Naive thymus-derived CD4-positive, alpha-beta T cell (primary cell): ENCODE measurements around the gene ALKBH4. TPM values are rescaled to one million over a fixed set of nuclear protein-coding genes. Genes with fewer than 3 reads are reported as not detected.

Experiments
- ATAC-seq: fragments of 150-1000 bp; cut with Tn5 transposase; 2 replicates; pipeline ENCODE4 v1.10.0; 2021; ENCODE audit warnings: mild to moderate bottlenecking, moderate library complexity
- CTCF ChIA-PET: fragments of 350-600 bp; sonication (Branson Sonifier 250); formaldehyde crosslinking; loops from one replicate; lab custom pipeline; 2021; ENCODE audit warnings: antibody characterized with exemption; lab: Charles Lee
- POLR2A ChIA-PET: fragments of 350-600 bp; sonication (Branson Sonifier 250); formaldehyde crosslinking; loops from one replicate; lab custom pipeline; 2021; ENCODE audit warnings: antibody characterized with exemption, inconsistent platforms; lab: Charles Lee
- DNase-seq, 9 donors: peaks; one replicate each; pipeline versions ENCODE4 v3.0.0 to v3.0.0-alpha.2; 2020 to 2022; ENCODE audit warnings: mixed read lengths in 1 of 9
- H3K27ac ChIP-seq: one replicate; pipeline ENCODE4 v1.7.0; 2013; ENCODE audit warnings: mild to moderate bottlenecking, low read depth, low read length, moderate library complexity
- H3K27me3 ChIP-seq, 2 donors: one replicate each; pipeline ENCODE4 v1.7.0; 2013; ENCODE audit warnings: low read length in 2 of 2, mild to moderate bottlenecking in 2 of 2, moderate library complexity in 2 of 2; ENCODE audit not compliant: control insufficient read depth in 2 of 2, insufficient read depth in 2 of 2
- H3K36me3 ChIP-seq, 3 experiments: 1 replicate in 2 of 3; 2 replicates in 1 of 3; pipeline ENCODE4 v1.7.0; 2013; ENCODE audit warnings: low read length in 3 of 3, mild to moderate bottlenecking in 3 of 3, moderate library complexity in 1 of 3; ENCODE audit not compliant: insufficient read depth in 3 of 3, control insufficient read depth in 2 of 3
- H3K4me1 ChIP-seq, 2 donors: one replicate each; pipeline ENCODE4 v1.7.0; 2013; ENCODE audit warnings: low read length in 2 of 2, mild to moderate bottlenecking in 2 of 2, moderate library complexity in 1 of 2; ENCODE audit not compliant: control insufficient read depth in 2 of 2, insufficient read depth in 2 of 2
- H3K4me3 ChIP-seq: 2 replicates; pipeline ENCODE4 v1.7.0; 2013; ENCODE audit warnings: mild to moderate bottlenecking, low read length
- H3K9me3 ChIP-seq, 3 experiments: 1 replicate in 2 of 3; 2 replicates in 1 of 3; pipeline ENCODE4 v1.7.0; 2013; ENCODE audit warnings: low read length in 3 of 3; ENCODE audit not compliant: control insufficient read depth in 2 of 3
- H3K27ac Mint-ChIP-seq, 9 donors: one replicate each; pipeline ENCODE4 v1.8.0; 2020 to 2022; ENCODE audit warnings: mixed read lengths in 9 of 9, mild to moderate bottlenecking in 8 of 9, moderate library complexity in 5 of 9, inconsistent platforms in 2 of 9
- H3K27me3 Mint-ChIP-seq, 5 donors: one replicate each; pipeline ENCODE4 v1.8.0; 2021 to 2022; ENCODE audit warnings: mixed read lengths in 5 of 5, mild to moderate bottlenecking in 1 of 5
- H3K36me3 Mint-ChIP-seq, 5 donors: one replicate each; pipeline ENCODE4 v1.8.0; 2020 to 2022; ENCODE audit warnings: mixed read lengths in 5 of 5, mild to moderate bottlenecking in 3 of 5, inconsistent platforms in 1 of 5
- H3K4me1 Mint-ChIP-seq, 7 donors: one replicate each; pipeline ENCODE4 v1.8.0; 2020 to 2022; ENCODE audit warnings: mixed read lengths in 7 of 7, mild to moderate bottlenecking in 3 of 7, inconsistent platforms in 1 of 7
- H3K4me3 Mint-ChIP-seq, 10 donors: one replicate each; pipeline ENCODE4 v1.8.0; 2020 to 2022; ENCODE audit warnings: mild to moderate bottlenecking in 10 of 10, mixed read lengths in 10 of 10, moderate library complexity in 6 of 10, inconsistent platforms in 2 of 10
- H3K9me3 Mint-ChIP-seq, 11 donors: one replicate each; pipeline ENCODE4 v1.8.0; 2020 to 2022; ENCODE audit warnings: mixed read lengths in 11 of 11, mild to moderate bottlenecking in 4 of 11, inconsistent platforms in 1 of 11, moderate library complexity in 1 of 11
- intact Hi-C, 2 donors: fragments of 100-400 bp; cut with micrococcal nuclease; formaldehyde crosslinking; loops; one replicate each; pipeline ENCODE4 v1.15.1; 2023
- polyA plus RNA-seq, 2 donors: library from polyadenylated mRNA; unstranded; fragments of 300-500 nt; fragmentation: Illumina TruSeq; gene quantifications; one replicate each; pipeline ENCODE4 v1.2.3, GENCODE V29; 2021
- total RNA-seq, 6 experiments: library from RNA in 5 of 6; stranded (reverse) in 5 of 6; gene quantifications; 1 replicate in 5 of 6; 2 replicates in 1 of 6; pipeline ENCODE4 v1.2.3 and lab custom pipeline; 2021 to 2026

The ALKBH4 gene
- total and polyA plus RNA-seq, 7 experiments from 2014 or later: 4.0 to 24.7 (median 11.7) TPM

- intact Hi-C loops: loop anchor here in 1 of 2 donors (1.0 to 2.0 kb wide), 3 partner anchors 19 to 35 kb away; partner anchors contain the start of genes ALKBH4, LRWD1 and PRKRIP1
- peaks cover 0 to 24% (median 0%) of the 10 kb centered on the region in 5 donors for H3K36me3 Mint-ChIP-seq
- Histone ChIP-seq H3K27ac (peak overlapping the region; percentile 96), H3K4me1 (peaks cover 49 to 72% of the 10 kb centered on the region in 2 donors), H3K4me3 (peak overlapping the region; percentile 30), H3K36me3 (peaks cover 0 to 4% (median 0%) of the 10 kb centered on the region in 3 experiments), H3K9me3 (no peaks in the 10 kb centered on the region), H3K27me3 (no peaks in the 10 kb centered on the region)
- peaks cover 42 to 77% (median 62%) of the 10 kb centered on the region in 7 donors for H3K4me1 Mint-ChIP-seq
- H3K27ac Mint-ChIP-seq: peak overlapping the region; percentile 97 to 100 (median 99)
- ATAC-seq (peak; percentile 66), DNase-seq (peak in 8 of 9 donors; percentile 53 to 83 (median 74))
- H3K9me3 Mint-ChIP-seq: peaks cover 0 to 2% (median 0%) of the 10 kb centered on the region in 11 donors
- peak overlapping the region; percentile 76 to 91 (median 86) for H3K4me3 Mint-ChIP-seq
- POLR2A ChIA-PET: interaction anchor here (1.2 to 20.5 kb wide), 4 partner anchors 16 to 36 kb away, joined by 5 to 510 read pairs (median 8); partner anchors contain the start of genes ALKBH4 and LRWD1
- H3K27me3 Mint-ChIP-seq: no peaks in the 10 kb centered on the region
- CTCF ChIA-PET: interaction anchor here (0.7 to 4.6 kb wide), 6 partner anchors 8 to 28 kb away, joined by 3 to 20 read pairs (median 4); no protein-coding TSS in a partner anchor
Observed at GRCh38 chr7:102431617-102432298, 32.9 kb downstream of the ALKBH4 start.

- peaks cover 54 to 85% (median 72%) of the 10 kb centered on the region in 7 donors for H3K4me1 Mint-ChIP-seq
- DNase-seq: no peak
- peaks cover 65 to 91% of the 10 kb centered on the region in 2 donors for H3K4me1 ChIP-seq
- H3K27ac ChIP-seq: peak overlapping the region; percentile 96
- H3K4me3 ChIP-seq: no peak overlapping the region
- H3K27me3 ChIP-seq: no peaks in the 10 kb centered on the region
- intact Hi-C loops: loop anchor here in 1 of 2 donors (5.0 kb wide), 1 partner anchor 67 kb away; no protein-coding TSS in a partner anchor
- H3K27ac Mint-ChIP-seq: peak overlapping the region; percentile 97 to 100 (median 99)
- H3K36me3 ChIP-seq: peaks cover 0 to 13% (median 0%) of the 10 kb centered on the region in 3 experiments
- ChIA-PET POLR2A (interaction anchor here (20.5 kb wide), 1 partner anchor 14 kb away, joined by 510 read pairs; no protein-coding TSS in a partner anchor), CTCF (interaction anchor here (1.5 to 4.6 kb wide), 2 partner anchors 17 to 19 kb away, joined by 3 to 20 read pairs; no protein-coding TSS in a partner anchor)
- no peaks in the 10 kb centered on the region for H3K9me3 ChIP-seq
- peak overlapping the region; percentile 27 to 77 (median 64) for H3K4me3 Mint-ChIP-seq
- H3K36me3 Mint-ChIP-seq: peaks cover 0 to 31% (median 7%) of the 10 kb centered on the region in 5 donors
- H3K9me3 Mint-ChIP-seq: no peaks in the 10 kb centered on the region
- ATAC-seq: no peak
- H3K27me3 Mint-ChIP-seq: no peaks in the 10 kb centered on the region
Observed at GRCh38 chr7:102429141-102429899, 35.3 kb downstream of the ALKBH4 start.

GRCh38 chr7:102427019-102427405, 37.7 kb downstream of the ALKBH4 start:
- ChIA-PET CTCF (interaction anchor here (1.8 to 4.0 kb wide), 2 partner anchors 12 to 23 kb away, joined by 4 to 44 read pairs; no protein-coding TSS in a partner anchor), POLR2A (interaction anchor here (1.0 to 25.3 kb wide), 6 partner anchors 6 to 41 kb away, joined by 3 to 510 read pairs (median 16); partner anchors contain the start of genes ALKBH4, LRWD1 and ORAI2)
- peak overlapping the region; percentile 96 for H3K27ac ChIP-seq
- no peaks in the 10 kb centered on the region for H3K27me3 ChIP-seq
- Mint-ChIP-seq H3K36me3 (peaks cover 0 to 31% (median 7%) of the 10 kb centered on the region in 5 donors), H3K4me3 (peak overlapping the region; percentile 84 to 96 (median 88)), H3K4me1 (peaks cover 55 to 86% (median 70%) of the 10 kb centered on the region in 7 donors), H3K27me3 (no peaks in the 10 kb centered on the region), H3K27ac (peak overlapping the region; percentile 98 to 100 (median 100)), H3K9me3 (no peaks in the 10 kb centered on the region)
- intact Hi-C loops: loop anchor here in 1 of 2 donors (2.0 to 5.0 kb wide), 3 partner anchors 30 to 65 kb away; partner anchors contain the start of genes ALKBH4, LRWD1 and PRKRIP1
- H3K4me1 ChIP-seq: peaks cover 52 to 79% of the 10 kb centered on the region in 2 donors
- ATAC-seq: no peak
- DNase-seq: no peak
- H3K36me3 ChIP-seq: peaks cover 0 to 9% (median 0%) of the 10 kb centered on the region in 3 experiments
- H3K9me3 ChIP-seq: no peaks in the 10 kb centered on the region
- peak overlapping the region; percentile 77 for H3K4me3 ChIP-seq

DNA sequence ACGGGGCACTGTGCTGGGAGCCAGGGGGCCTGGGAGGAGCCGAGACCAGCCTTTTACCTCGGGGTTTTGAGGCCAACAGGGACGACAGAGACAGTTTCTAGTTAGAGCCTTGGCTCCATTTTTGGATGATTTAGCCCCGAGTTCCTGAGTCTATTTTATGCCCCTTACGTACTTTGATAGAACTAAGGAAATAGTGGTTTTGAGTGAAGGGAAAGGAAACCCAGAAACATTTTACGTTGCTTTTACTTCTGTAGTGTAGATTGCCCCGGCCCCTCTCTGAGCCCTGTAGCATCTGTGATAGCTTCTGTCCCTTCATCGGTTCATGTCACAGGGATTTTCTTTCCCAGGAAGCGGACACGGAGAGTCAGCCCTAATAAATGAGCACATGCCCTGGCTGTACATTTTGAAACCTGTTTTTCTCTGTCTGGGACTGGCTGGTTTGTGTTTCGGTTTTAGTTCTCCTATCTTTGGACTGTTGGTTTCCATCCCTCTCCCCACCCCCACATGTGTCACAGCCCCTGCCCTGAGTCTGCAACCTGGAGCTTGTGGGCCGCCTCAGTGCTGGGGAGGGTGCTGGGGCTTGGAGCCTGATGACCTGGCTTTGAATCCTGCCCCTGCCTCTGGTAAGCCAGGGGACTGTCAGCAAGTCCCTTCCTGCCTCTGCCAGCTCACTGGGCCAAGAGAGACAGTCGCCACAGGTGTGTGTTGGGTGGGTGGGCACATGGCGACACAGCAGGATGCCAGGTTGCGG, 38.2 kb downstream of the ALKBH4 start:
- peak; percentile 28 to 84 (median 78) for DNase-seq
- Mint-ChIP-seq H3K27ac (peak overlapping the region; percentile 98 to 100 (median 100)), H3K4me3 (peak overlapping the region; percentile 84 to 96 (median 88)), H3K27me3 (no peaks in the 10 kb centered on the region), H3K4me1 (peaks cover 49 to 86% (median 66%) of the 10 kb centered on the region in 7 donors), H3K36me3 (peaks cover 0 to 33% (median 7%) of the 10 kb centered on the region in 5 donors), H3K9me3 (no peaks in the 10 kb centered on the region)
- POLR2A ChIA-PET: interaction anchor here (0.8 to 25.3 kb wide), 10 partner anchors 7 to 41 kb away, joined by 3 to 510 read pairs (median 4); partner anchors contain the start of genes ALKBH4, LRWD1, ORAI2 and PRKRIP1
- CTCF ChIA-PET: interaction anchor here (1.3 to 4.0 kb wide), 4 partner anchors 12 to 39 kb away, joined by 4 to 44 read pairs (median 4); partner anchors contain the start of gene ALKBH4
- intact Hi-C loops: loop anchor here (1.0 to 5.0 kb wide), 6 partner anchors 8 to 64 kb away; partner anchors contain the start of genes ALKBH4 (in 1 of the 2), LRWD1 (in 1 of the 2) and PRKRIP1 (in 1 of the 2)
- peak overlapping the region; percentile 77 for H3K4me3 ChIP-seq
- ATAC-seq: peak; percentile 80
- H3K27me3 ChIP-seq: no peaks in the 10 kb centered on the region
- no peaks in the 10 kb centered on the region for H3K9me3 ChIP-seq
- H3K4me1 ChIP-seq: peaks cover 46 to 77% of the 10 kb centered on the region in 2 donors
- peaks cover 0 to 11% (median 0%) of the 10 kb centered on the region in 3 experiments for H3K36me3 ChIP-seq
- peak overlapping the region; percentile 96 for H3K27ac ChIP-seq

- peaks cover 0 to 34% (median 11%) of the 10 kb centered on the region in 5 donors for H3K36me3 Mint-ChIP-seq
- H3K9me3 Mint-ChIP-seq: no peaks in the 10 kb centered on the region
- ChIA-PET POLR2A (interaction anchor here (0.6 to 25.3 kb wide), 12 partner anchors 7 to 1046 kb away, joined by 3 to 510 read pairs (median 4); partner anchors contain the start of genes ALKBH4, LRWD1, ORAI2 and PRKRIP1), CTCF (interaction anchor here (0.8 to 4.0 kb wide), 4 partner anchors 11 to 40 kb away, joined by 3 to 44 read pairs (median 4); partner anchors contain the start of gene ALKBH4)
- H3K27me3 Mint-ChIP-seq: no peaks in the 10 kb centered on the region
- Histone ChIP-seq H3K27me3 (no peaks in the 10 kb centered on the region), H3K36me3 (peaks cover 0 to 11% (median 0%) of the 10 kb centered on the region in 3 experiments), H3K4me1 (peaks cover 40 to 77% of the 10 kb centered on the region in 2 donors), H3K9me3 (no peaks in the 10 kb centered on the region), H3K4me3 (peak overlapping the region; percentile 77), H3K27ac (peak overlapping the region; percentile 96)
- DNase-seq: peak in 8 of 9 donors; percentile 63 to 87 (median 78)
- H3K27ac Mint-ChIP-seq: peak overlapping the region; percentile 98 to 100 (median 100)
- intact Hi-C loops: loop anchor here (1.0 to 5.0 kb wide), 6 partner anchors 9 to 63 kb away; partner anchors contain the start of genes ALKBH4 (in 1 of the 2), LRWD1 (in 1 of the 2) and PRKRIP1 (in 1 of the 2)
- peaks cover 54 to 86% (median 65%) of the 10 kb centered on the region in 7 donors for H3K4me1 Mint-ChIP-seq
- H3K4me3 Mint-ChIP-seq: peak overlapping the region; percentile 84 to 96 (median 88)
- ATAC-seq: peak; percentile 90
Observed at GRCh38 chr7:102425639-102426267, 38.9 kb downstream of the ALKBH4 start.
